NCI-H1694 treated with DMSO at 0.1 percent for 48 hours (cell line): ENCODE measurements around the gene ISM2.
"Not testable (repeated sequence)": the region's sequence is repeated elsewhere in the genome, so short reads cannot be mapped to it uniquely, and the experiment has no call there.

Experiments used
- DNase-seq: peaks from one replicate; lab custom pipeline; 2025; lab: John Stamatoyannopoulos, UW

ISM2 gene

GRCh38 chr14:77498120-77498979 lies at the start of gene ISM2:
ISM2 (minus strand) TSS chr14:77498816; CDS start chr14:77498793, 23 bp downstream.
- peak; percentile 54 for DNase-seq

DNA sequence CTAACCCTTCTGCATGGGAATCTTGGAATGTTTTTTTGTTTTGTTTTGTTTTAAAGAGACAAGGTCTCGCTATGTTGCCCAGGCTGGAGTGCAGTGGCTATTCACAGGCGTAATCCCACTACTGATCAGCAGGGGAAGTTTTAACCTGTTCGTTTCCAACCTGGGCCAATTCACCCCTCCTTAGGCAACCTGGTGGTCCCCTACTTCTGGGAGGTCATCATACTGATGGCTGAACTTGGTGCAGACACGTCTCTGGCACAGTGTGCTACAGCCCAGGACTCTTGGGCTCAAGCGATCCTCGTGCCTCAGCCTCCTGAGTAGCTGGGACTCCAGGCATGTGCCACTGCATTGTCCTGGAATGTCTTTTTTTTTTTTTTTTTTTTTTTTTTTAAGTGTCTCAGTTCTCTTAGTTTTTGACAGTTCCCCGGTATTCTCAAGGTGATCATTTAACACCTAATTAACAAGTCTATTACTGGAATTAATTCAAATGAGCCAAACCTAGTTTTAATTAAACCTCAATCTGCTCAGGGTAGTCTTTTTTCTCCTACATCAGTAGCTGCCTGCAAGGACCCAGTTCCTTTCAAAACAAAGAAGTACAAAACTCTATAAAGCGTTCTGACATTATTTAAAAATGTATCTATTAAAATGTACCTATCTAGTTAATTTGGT lies 49.0 kb upstream of the ISM2 start:
- no peak for DNase-seq

- DNase-seq: not testable (repeated sequence)
Measured at GRCh38 chr14:77545171-77545570, 46.6 kb upstream of the ISM2 start.

DNA sequence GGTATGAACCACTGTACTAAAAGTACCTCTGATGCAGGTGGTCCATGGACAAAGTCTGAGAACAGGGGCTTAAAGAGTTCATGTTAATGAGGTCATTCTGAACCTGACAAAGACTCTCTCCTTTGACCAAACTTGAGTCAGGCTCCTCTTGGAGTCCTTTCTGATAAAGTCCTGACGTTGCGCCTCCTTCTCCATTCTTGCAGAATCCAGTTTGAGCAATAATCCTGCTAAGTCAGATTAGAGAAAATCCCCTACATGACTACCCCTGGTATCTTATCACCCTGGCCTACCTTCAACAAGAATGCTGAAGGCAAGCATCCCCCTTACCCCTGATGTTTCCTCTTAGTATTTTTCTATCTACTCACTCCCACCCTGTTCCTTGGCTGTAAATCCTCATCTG lies 46.0 kb upstream of the ISM2 start:
- no peak for DNase-seq

DNA sequence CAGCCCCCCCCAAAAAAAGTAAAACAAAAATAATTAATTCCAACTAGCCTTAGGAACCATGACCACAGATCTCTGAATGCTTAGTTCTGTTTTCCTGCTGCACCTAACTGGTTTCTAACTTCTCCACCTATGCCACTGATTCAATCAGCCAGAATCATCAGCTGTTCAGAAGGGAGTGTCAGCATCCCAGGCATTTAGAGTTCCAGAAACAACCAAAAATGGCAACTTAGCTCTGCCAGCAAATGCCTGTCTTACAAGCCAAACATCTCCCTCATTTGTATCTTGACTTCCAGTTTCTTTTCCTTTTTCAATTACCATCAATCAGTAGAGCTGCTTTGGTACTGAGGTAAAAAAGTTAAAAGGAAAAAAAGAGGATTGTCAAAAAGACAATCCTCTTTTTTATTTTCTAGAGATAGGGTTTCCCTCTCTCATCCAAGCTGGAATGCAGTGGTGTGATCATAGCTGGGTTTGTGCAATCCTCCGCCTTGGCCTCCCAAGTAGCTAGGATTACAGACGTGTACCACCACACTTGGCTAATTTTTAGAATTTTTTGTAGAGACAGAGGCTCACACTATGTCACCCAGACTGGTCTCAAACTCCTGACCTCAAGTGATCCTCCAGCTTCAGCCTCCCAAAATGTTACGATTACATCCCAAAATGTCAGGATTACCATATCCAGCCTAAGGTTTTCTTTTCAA lies 45.2 kb upstream of the ISM2 start:
- DNase-seq: no peak

DNA sequence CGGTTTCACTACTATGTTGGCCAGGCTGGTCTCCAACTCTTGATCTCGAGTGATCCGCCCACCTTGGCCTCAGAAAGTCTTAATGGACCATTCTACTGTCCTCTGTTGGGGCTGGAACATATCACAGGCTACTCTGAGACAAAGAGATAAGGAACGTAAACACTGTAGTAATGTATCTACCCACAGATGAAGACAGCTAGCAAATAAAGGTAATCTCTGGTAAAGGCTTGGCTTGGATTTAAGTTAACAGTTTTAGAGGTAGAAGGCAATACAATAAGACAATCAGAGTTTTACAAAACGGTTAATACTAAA lies 44.6 kb upstream of the ISM2 start:
- no peak for DNase-seq

DNA sequence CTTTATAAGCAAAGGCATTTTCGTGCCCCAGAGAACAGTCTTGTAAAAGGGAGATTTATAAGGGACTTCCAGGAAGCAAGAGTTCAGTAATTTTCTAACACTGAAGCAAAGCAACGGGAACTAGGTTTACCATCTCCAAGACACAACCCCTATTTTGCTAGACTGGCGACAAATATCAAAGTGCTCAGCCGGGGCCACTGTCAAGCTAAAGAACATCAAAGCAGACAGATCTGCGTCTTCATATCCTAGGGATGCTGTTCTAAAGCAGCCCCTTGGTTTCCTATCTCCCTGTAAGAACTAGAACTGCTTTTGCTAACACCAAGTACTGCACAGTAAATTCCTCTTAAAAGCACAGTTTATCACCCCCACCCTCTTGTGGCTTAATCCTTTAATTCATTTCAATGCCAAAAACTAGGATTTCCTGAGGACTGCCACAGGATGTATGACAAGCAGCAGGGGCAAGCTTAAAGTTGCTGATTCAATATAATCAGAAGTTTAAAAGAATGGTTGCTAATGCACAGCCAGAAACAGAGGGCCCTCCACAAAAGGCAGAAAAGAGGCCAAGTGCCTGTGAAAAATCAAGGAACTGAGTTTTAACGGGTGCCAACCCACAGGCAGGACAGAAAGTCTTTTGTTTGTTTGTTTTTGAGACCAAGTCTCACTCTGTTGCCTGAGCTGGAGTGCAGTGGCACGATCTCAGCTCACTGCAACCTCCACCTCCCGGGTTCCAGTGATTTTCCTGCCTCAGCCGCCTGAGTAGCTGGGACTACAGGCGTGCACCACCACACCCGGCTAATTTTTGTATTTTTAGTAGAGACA lies 44.0 kb upstream of the ISM2 start:
- DNase-seq: no peak

GRCh38 chr14:77541905-77542304 lies 43.3 kb upstream of the ISM2 start:
- no peak for DNase-seq

DNA sequence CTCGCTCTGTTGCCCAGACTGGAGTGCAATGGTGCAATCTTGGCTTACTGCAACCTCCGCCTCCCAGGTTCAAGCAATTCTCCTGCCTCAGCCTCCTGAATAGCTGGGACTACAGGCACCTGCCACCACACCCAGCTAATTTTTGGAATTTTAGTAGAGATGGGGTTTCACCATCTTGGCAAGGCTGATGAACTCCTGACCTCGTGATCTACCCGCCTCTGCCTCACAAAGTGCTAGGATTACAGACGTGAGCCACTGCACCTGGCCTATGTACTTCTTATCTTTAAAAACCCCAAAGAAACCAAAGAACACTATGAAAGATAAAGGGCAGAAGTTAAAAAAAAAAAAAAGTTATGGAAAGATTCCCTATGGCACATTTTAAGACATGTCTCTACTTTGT lies 38.3 kb upstream of the ISM2 start:
- not testable (repeated sequence) for DNase-seq

GRCh38 chr14:77531071-77531470 lies 32.5 kb upstream of the ISM2 start:
- no peak for DNase-seq

DNA sequence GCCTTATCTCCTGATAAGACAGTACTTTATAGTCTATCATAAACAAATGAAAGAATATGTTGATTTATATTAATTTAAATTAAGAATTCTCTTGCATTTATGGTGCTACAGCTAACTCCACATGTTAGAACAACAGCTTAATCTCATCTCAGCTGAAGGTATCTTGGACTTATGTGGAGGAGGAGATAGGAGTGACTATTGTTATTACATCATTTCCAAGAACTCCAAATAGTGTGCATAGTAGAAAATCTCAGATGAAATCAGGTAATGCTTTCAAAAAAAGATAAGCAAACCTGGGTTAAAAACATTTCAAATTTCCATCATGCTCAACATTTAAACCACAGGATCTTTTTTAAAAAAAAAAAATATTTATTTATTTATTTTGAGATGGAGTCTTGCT lies 31.3 kb upstream of the ISM2 start:
- no peak for DNase-seq

GRCh38 chr14:77529213-77529612 lies 30.6 kb upstream of the ISM2 start:
- DNase-seq: no peak

DNA sequence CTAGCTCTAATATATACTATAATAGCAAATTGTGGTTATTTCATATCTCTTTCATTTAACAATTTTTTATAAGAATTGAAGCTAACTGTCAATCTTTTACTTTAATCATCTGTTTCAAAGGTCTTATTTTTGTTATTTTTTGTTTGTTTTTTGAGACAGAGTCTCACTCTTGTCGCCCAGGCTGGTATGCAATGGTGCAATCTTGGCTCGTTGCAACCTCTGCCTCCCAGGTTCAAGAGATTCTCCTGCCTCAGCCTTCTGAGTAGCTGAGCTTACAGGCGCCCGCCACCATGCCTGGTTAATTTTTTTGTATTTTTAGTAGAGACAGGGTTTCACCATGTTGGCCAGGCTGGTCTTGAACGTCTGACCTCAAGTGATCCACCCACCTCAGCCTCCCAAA lies 30.1 kb upstream of the ISM2 start:
- not testable (repeated sequence) for DNase-seq

DNA sequence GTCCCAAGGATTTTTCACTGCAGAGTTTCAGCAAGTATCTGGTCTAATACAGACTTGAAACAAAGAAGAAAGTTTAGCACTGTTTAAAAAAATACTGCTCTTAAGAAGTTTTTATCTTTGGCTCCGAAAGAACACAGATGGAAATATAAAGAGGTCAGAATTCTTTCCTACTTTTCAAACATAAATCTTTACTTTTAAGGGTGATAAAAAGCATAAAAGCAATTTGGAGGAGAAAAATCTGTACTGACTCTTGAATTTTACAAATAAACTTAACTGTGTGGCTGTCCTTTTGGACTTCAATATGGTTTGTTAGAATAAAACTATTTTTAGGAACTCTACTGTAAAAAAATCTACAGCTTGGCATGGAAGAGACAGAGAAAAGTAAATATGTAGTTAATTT lies 27.6 kb upstream of the ISM2 start:
- no peak for DNase-seq

GRCh38 chr14:77524536-77524935 lies 25.9 kb upstream of the ISM2 start:
- no peak for DNase-seq

DNA sequence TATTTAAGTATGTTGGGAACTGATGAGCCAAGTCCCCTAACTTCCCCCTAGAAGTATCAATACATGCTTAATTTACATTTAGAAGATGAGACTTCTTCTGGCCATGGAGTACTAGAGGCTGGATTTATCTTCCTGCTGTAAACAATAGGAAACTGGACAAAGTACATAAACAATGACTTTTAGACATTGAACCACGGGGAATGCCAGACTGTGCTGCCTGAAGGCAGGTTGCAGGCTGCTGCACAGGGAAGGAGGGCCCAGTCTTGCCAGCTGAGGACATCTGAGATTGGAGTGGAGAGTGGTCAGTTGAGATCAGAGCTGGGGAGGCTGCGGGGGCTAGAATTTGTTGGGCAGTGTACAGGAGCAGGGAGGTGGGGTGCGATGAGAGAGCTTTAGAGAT lies 24.5 kb upstream of the ISM2 start:
- DNase-seq: no peak

GRCh38 chr14:77520555-77520954 lies 21.9 kb upstream of the ISM2 start:
- no peak for DNase-seq

GRCh38 chr14:77516126-77516525 lies 17.5 kb upstream of the ISM2 start:
- DNase-seq: no peak

DNA sequence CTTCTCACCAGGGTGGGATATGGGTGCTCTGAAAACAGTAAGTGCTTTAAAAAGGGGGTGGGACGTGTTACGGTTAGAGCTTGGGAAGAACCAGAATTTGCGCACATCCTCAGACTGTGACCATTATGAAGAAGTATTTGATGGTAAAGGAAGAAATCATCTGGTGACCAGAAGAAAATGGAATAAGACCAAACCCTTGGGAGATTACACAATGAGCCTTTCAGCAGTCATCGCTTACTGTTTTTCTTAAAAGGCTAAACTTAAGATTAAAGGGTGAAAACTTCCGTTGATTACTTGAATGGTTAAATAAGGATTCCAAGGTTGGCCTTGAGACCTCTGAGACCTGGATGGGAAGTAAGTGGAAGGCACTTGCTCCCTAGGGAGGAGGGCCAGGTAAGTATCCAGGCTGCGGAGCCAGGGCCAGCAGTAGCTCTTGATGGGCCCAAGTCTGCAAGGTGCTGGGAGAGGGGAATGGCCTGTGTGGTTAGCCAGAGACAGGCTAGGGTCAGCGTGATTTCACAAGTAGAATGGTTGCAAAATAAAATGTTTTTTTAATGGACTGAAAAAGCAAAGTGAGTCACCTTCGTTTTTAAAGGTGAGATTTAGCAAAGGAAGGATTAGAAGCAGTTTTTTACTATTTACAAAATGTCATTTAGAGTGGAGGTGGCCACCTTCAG lies 13.0 kb upstream of the ISM2 start:
- no peak for DNase-seq

- no peak for DNase-seq
Measured at GRCh38 chr14:77509366-77509765, 10.8 kb upstream of the ISM2 start.

DNA sequence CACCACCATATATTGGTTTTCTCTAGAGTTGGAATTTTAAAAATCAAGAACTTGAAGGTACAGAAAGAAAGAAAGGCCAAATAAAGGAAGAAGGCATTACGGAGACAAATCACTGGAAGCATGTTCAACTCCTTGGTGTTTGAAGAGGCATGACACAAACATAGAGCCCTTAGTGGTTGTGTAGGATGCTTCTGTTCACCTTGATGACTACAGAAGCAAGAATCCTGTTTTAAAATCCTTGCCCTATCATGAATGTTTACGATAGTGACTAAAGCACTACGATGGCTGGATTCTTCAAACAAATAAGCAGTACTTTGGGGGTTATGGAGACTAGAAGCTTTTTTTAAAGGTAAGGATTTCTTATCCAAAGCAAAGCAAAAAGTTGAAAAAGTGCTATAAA lies 10.3 kb upstream of the ISM2 start:
- no peak for DNase-seq

GRCh38 chr14:77508249-77508648 lies 9.6 kb upstream of the ISM2 start:
- DNase-seq: no peak
